Measurements from ENCODE around the gene PCGF6.

PCGF6 gene

DNA sequence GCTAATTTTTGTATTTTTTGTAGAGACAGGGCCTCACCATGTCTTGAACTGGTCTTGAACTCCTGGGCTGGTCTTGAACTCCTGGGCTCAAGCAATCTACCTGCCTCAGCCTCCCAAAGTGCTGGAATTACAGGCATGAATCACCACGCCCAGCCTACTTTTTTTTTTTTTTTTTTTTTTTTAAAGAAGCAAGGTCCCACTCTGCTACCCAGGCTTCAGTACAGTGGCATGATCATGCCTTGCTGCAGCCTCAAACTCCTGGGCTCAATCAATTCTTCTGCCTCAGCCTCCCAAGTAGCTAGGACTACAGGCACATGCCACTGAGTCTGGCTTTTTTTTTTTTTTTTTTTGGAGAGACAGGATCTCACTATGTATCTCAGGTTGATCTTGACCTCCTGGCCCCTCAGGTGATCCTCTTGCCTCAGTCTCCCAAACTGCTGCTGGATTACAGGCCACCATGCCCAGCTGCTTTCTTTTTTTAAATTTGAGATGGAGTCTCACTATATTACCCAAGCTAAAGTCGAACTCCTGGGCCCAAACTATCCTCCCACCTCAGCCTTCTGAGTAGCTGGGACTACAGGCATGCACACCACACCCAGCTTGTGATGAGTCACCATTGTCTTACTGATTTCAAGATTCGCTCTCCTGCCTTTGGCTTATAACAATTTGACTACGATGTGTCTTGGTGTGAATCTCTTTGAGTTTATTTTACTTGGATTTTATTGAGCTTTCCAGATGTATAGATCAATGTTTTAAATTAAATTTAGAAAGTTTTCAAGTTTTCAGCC is 96.2 kb downstream of the PCGF6 start:
- no peak for FAIRE-seq

GRCh38 chr10:103254113-103254512 is 96.8 kb downstream of the PCGF6 start:
- FAIRE-seq: no peak
